H7 (cell line): Measurements from ENCODE around the gene SKOR1. TPM values are rescaled to one million over a fixed set of nuclear protein-coding genes. Genes with fewer than 3 reads are reported as not detected.

Experiments used
- DNase-seq: peaks from one replicate; pipeline ENCODE4 v3.0.0; 2012
- H3K27me3 ChIP-seq: 2 replicates; pipeline ENCODE4 v1.6.0; 2011; ENCODE audit warnings: mild to moderate bottlenecking, low read length; ENCODE audit not compliant: control insufficient read depth, insufficient read depth
- H3K36me3 ChIP-seq: replicated peaks from 2 replicates; pipeline ENCODE4 v1.5.1; 2011; ENCODE audit warnings: low read length; ENCODE audit not compliant: control insufficient read depth, insufficient read depth
- H3K4me3 ChIP-seq: 2 replicates; pipeline ENCODE4 v1.5.1; 2011; ENCODE audit warnings: low read depth, mild to moderate bottlenecking, control low read depth, low read length, moderate library complexity; ENCODE audit not compliant: insufficient read depth
- total RNA-seq: library from RNA; depleted of rRNA; stranded (reverse); fragments of >200 nt; shearing (Covaris generic); gene quantifications from 2 replicates; pipeline ENCODE4 v1.2.3, GENCODE V29; 2014

Gene SKOR1
- total RNA-seq, 1 experiment from 2014 or later: not detected

- no peaks in the 10 kb centered on the region for H3K36me3 ChIP-seq
- no peak overlapping the region for H3K4me3 ChIP-seq
- peak; percentile 85 for DNase-seq
- H3K27me3 ChIP-seq: no peaks in the 10 kb centered on the region; the same call in 1 of the 2 replicates
These were observed 21.1 kb upstream of the SKOR1 start for GRCh38 chr15:67803996-67804843.

GRCh38 chr15:67805008-67805665 is 20.2 kb upstream of the SKOR1 start:
- Histone ChIP-seq H3K27me3 (no peaks in the 10 kb centered on the region; the same call in 1 of the 2 replicates), H3K36me3 (no peaks in the 10 kb centered on the region), H3K4me3 (no peak overlapping the region)
- peak; percentile 52 for DNase-seq

GRCh38 chr15:67805666-67806516 is 19.4 kb upstream of the SKOR1 start:
- peak; percentile 53 for DNase-seq
- H3K27me3 ChIP-seq: no peaks in the 10 kb centered on the region; the same call in 1 of the 2 replicates
- H3K36me3 ChIP-seq: no peaks in the 10 kb centered on the region
- no peak overlapping the region for H3K4me3 ChIP-seq

GRCh38 chr15:67806536-67806935 is 18.8 kb upstream of the SKOR1 start:
- Histone ChIP-seq H3K4me3 (no peak overlapping the region), H3K27me3 (no peaks in the 10 kb centered on the region; the same call in 1 of the 2 replicates), H3K36me3 (no peaks in the 10 kb centered on the region)
- DNase-seq: peak; percentile 54

- H3K4me3 ChIP-seq: no peak overlapping the region
- no peak for DNase-seq
- no peaks in the 10 kb centered on the region for H3K36me3 ChIP-seq
- H3K27me3 ChIP-seq: no peaks in the 10 kb centered on the region; the same call in 1 of the 2 replicates
These were observed 18.2 kb upstream of the SKOR1 start for GRCh38 chr15:67807141-67807540.

- Histone ChIP-seq H3K36me3 (no peaks in the 10 kb centered on the region), H3K27me3 (no peaks in the 10 kb centered on the region; the same call in 1 of the 2 replicates), H3K4me3 (no peak overlapping the region)
- DNase-seq: no peak
These were observed 17.5 kb upstream of the SKOR1 start for GRCh38 chr15:67807836-67808235.

GRCh38 chr15:67808821-67809220 is 16.5 kb upstream of the SKOR1 start:
- H3K36me3 ChIP-seq: no peaks in the 10 kb centered on the region
- H3K27me3 ChIP-seq: no peaks in the 10 kb centered on the region; the same call in none of the 2 replicates
- DNase-seq: no peak

GRCh38 chr15:67809441-67809840 is 15.9 kb upstream of the SKOR1 start:
- DNase-seq: no peak
- H3K36me3 ChIP-seq: no peaks in the 10 kb centered on the region
- H3K4me3 ChIP-seq: no peak overlapping the region
- H3K27me3 ChIP-seq: no peaks in the 10 kb centered on the region; the same call in none of the 2 replicates

More at GRCh38 chr15:67808821-67809220, 16.5 kb upstream of the SKOR1 start:
- H3K4me3 ChIP-seq: no peak overlapping the region

- no peaks in the 10 kb centered on the region; the same call in none of the 2 replicates for H3K27me3 ChIP-seq
- DNase-seq: no peak
- H3K4me3 ChIP-seq: no peak overlapping the region
- no peaks in the 10 kb centered on the region for H3K36me3 ChIP-seq
These were observed 15.4 kb upstream of the SKOR1 start for GRCh38 chr15:67809866-67810265.

- Histone ChIP-seq H3K4me3 (no peak overlapping the region), H3K36me3 (no peaks in the 10 kb centered on the region), H3K27me3 (peaks cover 1% of the 10 kb centered on the region)
- DNase-seq: peak; percentile 70
These were observed 13.1 kb upstream of the SKOR1 start for GRCh38 chr15:67812241-67812644.

GRCh38 chr15:67813104-67813634 is 12.1 kb upstream of the SKOR1 start:
- peaks cover 8% of the 10 kb centered on the region for H3K27me3 ChIP-seq
- H3K4me3 ChIP-seq: no peak overlapping the region
- no peaks in the 10 kb centered on the region for H3K36me3 ChIP-seq
- peak; percentile 2 for DNase-seq

- Histone ChIP-seq H3K27me3 (peaks cover 26% of the 10 kb centered on the region), H3K4me3 (no peak overlapping the region), H3K36me3 (no peaks in the 10 kb centered on the region)
- peak; percentile 7 for DNase-seq
These were observed 10.2 kb upstream of the SKOR1 start for GRCh38 chr15:67815036-67815592.

GRCh38 chr15:67816668-67817067 is 8.6 kb upstream of the SKOR1 start:
- DNase-seq: no peak
- no peaks in the 10 kb centered on the region for H3K36me3 ChIP-seq
- H3K27me3 ChIP-seq: peaks cover 42% of the 10 kb centered on the region
- no peak overlapping the region for H3K4me3 ChIP-seq

- DNase-seq: no peak
- Histone ChIP-seq H3K36me3 (no peaks in the 10 kb centered on the region), H3K4me3 (no peak overlapping the region), H3K27me3 (peaks cover 60% of the 10 kb centered on the region)
These were observed 6.8 kb upstream of the SKOR1 start for GRCh38 chr15:67818464-67818863.
